GM23248 (cell line): ENCODE data around the gene DOC2A.

Experiments used
- EZH2 ChIP-seq: fragments of 200-600 bp; sonication (generic); IDR thresholded peaks from 2 replicates; pipeline ENCODE4 v1.6.1; 2018; ENCODE audit warnings: antibody characterized with exemption, mild to moderate bottlenecking; ENCODE audit not compliant: insufficient read depth, poor library complexity, severe bottlenecking
- EZH2phosphoT487 ChIP-seq: fragments of 200-600 bp; sonication (generic); IDR thresholded peaks from 2 replicates; pipeline ENCODE4 v1.6.1; 2018; ENCODE audit warnings: antibody characterized with exemption, moderate library complexity, mild to moderate bottlenecking, low read depth; ENCODE audit not compliant: insufficient read depth

DNA sequence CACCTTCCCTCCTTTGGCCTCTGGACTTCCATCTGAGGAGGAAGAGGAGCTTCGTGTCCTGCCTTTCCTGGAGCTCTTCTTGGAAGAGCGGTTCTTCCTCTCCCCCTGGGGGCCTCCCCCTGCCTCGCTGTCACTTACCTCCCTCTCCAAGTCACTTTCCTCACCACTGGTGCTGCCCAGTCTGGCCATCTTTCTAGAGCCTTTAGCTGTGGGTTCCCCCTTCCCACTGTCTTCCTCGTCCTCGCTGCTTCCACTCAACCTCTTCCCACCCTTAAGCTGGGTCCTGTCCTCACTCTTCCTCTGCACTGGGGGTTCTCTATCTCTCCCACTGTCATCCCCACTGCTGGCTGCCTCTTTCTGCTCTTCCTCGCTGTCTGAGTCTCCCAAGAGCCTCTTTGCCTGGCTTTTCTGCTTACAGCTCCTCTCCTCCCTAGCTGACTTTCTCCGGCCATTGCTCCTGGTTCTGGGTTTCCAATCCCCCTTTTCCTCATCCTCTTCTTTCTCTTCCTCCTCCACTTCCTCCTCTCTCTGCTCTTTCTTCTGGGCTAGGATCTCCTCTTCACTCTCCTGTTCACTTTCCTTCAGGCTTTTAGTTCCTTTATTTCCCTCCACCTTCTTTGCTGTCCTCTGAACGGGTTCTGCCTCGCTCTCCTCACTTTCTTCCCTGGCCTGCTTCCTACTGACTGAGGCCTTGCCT lies 16.8 kb downstream of the DOC2A start:
- TF ChIP-seq EZH2 (no peak), EZH2phosphoT487 (no peak)
